GM18519 (cell line): ENCODE measurements around the gene POU3F3.

Experiments
- ATAC-seq: cut with Tn5 transposase; IDR thresholded peaks from one replicate; pipeline ENCODE4 v1.9.1; 2021; ENCODE audit warnings: mild to moderate bottlenecking, moderate library complexity; ENCODE audit not compliant: unreplicated experiment, low FRiP score

Gene POU3F3

GRCh38 chr2:104853534-104854497, at the start of gene POU3F3:
Gene POU3F3, plus strand, starts transcription at chr2:104854115. Its CDS starts 1,396 bp downstream, at chr2:104855511.
- peak; percentile 37 for ATAC-seq

- ATAC-seq = no peak
Observed at GRCh38 chr2:104804148-104804890, 49.6 kb upstream of the POU3F3 start.

- ATAC-seq = no peak
Observed at GRCh38 chr2:104812286-104812685, 41.6 kb upstream of the POU3F3 start.

GRCh38 chr2:104816143-104816542, 37.8 kb upstream of the POU3F3 start:
- no peak for ATAC-seq

GRCh38 chr2:104818264-104818663, 35.7 kb upstream of the POU3F3 start:
- no peak for ATAC-seq

- ATAC-seq = no peak
Observed at GRCh38 chr2:104820126-104820525, 33.8 kb upstream of the POU3F3 start.

GRCh38 chr2:104825124-104825865, 28.6 kb upstream of the POU3F3 start:
- no peak for ATAC-seq

- ATAC-seq = no peak
Observed at GRCh38 chr2:104826016-104826415, 27.9 kb upstream of the POU3F3 start.

GRCh38 chr2:104831742-104832141, 22.2 kb upstream of the POU3F3 start:
- no peak for ATAC-seq

GRCh38 chr2:104834431-104835153, 19.3 kb upstream of the POU3F3 start:
- ATAC-seq = no peak

GRCh38 chr2:104836265-104836664, 17.6 kb upstream of the POU3F3 start:
- ATAC-seq = no peak

GRCh38 chr2:104836841-104837240, 17.1 kb upstream of the POU3F3 start:
- ATAC-seq = no peak

- no peak for ATAC-seq
Observed at GRCh38 chr2:104840156-104840555, 13.8 kb upstream of the POU3F3 start.

GRCh38 chr2:104840893-104841585, 12.9 kb upstream of the POU3F3 start:
- no peak for ATAC-seq

GRCh38 chr2:104841744-104842143, 12.2 kb upstream of the POU3F3 start:
- no peak for ATAC-seq

GRCh38 chr2:104844807-104845551, 8.9 kb upstream of the POU3F3 start:
- ATAC-seq = no peak

- ATAC-seq = no peak
Observed at GRCh38 chr2:104845552-104845931, 8.4 kb upstream of the POU3F3 start.

GRCh38 chr2:104845946-104846785, 7.7 kb upstream of the POU3F3 start:
- ATAC-seq = no peak
